CD4-positive, alpha-beta T cell treated with Interleukin-21 for 1 hour (primary cell): ENCODE results near the gene NAALADL2.
"Not testable (repeated sequence)": the region's sequence is repeated elsewhere in the genome, so short reads cannot be mapped to it uniquely, and the experiment has no call there.

Experiments
- DNase-seq: peaks from one replicate; pipeline ENCODE4 v3.0.0-alpha.2; 2020

NAALADL2 gene

GRCh38 chr3:175818811-175819464, 959.8 kb downstream of the NAALADL2 start:
- DNase-seq, result no peak

GRCh38 chr3:175822766-175823491, 963.8 kb downstream of the NAALADL2 start:
- not testable (repeated sequence) for DNase-seq

- DNase-seq, result not testable (repeated sequence)
Observed at GRCh38 chr3:175825016-175825580, 966.0 kb downstream of the NAALADL2 start.

GRCh38 chr3:175826759-175827158, 967.6 kb downstream of the NAALADL2 start:
- DNase-seq, result no peak

- DNase-seq, result not testable (repeated sequence)
Observed at GRCh38 chr3:175829809-175830208, 970.7 kb downstream of the NAALADL2 start.

- DNase-seq, result not testable (repeated sequence)
Observed at GRCh38 chr3:175835763-175836162, 976.6 kb downstream of the NAALADL2 start.

- DNase-seq, result no peak
Observed at GRCh38 chr3:175836617-175837016, 977.5 kb downstream of the NAALADL2 start.

- DNase-seq, result no peak
Observed at GRCh38 chr3:175837962-175838361, 978.8 kb downstream of the NAALADL2 start.

GRCh38 chr3:175839366-175840005, 980.4 kb downstream of the NAALADL2 start:
- no peak for DNase-seq

GRCh38 chr3:175851541-175851940, 992.4 kb downstream of the NAALADL2 start:
- DNase-seq, result no peak

GRCh38 chr3:175852560-175852959, 993.4 kb downstream of the NAALADL2 start:
- DNase-seq, result no peak

GRCh38 chr3:175857666-175858270, 998.6 kb downstream of the NAALADL2 start:
- no peak for DNase-seq
